Activated T-helper 1 cell treated with Interleukin-2 at 50 U/mL for 16 hours (primary cell): ENCODE data around the gene TMEM59.
"Not testable (repeated sequence)": the region's sequence is repeated elsewhere in the genome, so short reads cannot be mapped to it uniquely, and the experiment has no call there.

ENCODE experiments used
- DNase-seq: peaks from one replicate; pipeline ENCODE4 v3.0.0-alpha.2; 2020; ENCODE audit warnings: low read depth

Gene TMEM59

GRCh38 chr1:54052934-54053744, at the start of gene TMEM59, which contains the start of gene TCEANC2:
Gene TMEM59, minus strand, starts transcription at chr1:54053204. Its CDS starts 16 bp downstream, at chr1:54053188.
Gene TCEANC2, plus strand, starts transcription at chr1:54053608. Its CDS starts 815 bp downstream, at chr1:54054423.
- DNase-seq, result peak; percentile 95

GRCh38 chr1:54100500-54100899, 47.5 kb upstream of the TMEM59 start:
- DNase-seq, result no peak

- no peak for DNase-seq
These were observed 46.1 kb upstream of the TMEM59 start for GRCh38 chr1:54099061-54099610.

- no peak for DNase-seq
These were observed 43.9 kb upstream of the TMEM59 start for GRCh38 chr1:54096877-54097240.

- no peak for DNase-seq
These were observed 43.3 kb upstream of the TMEM59 start for GRCh38 chr1:54096227-54096876.

GRCh38 chr1:54095546-54096226, 42.7 kb upstream of the TMEM59 start:
- no peak for DNase-seq

- not testable (repeated sequence) for DNase-seq
These were observed 41.7 kb upstream of the TMEM59 start for GRCh38 chr1:54094730-54095105.

GRCh38 chr1:54094001-54094729, 41.2 kb upstream of the TMEM59 start:
- no peak for DNase-seq

GRCh38 chr1:54091666-54092065, 38.7 kb upstream of the TMEM59 start:
- DNase-seq, result no peak

- no peak for DNase-seq
These were observed 35.4 kb upstream of the TMEM59 start for GRCh38 chr1:54088385-54088784.

GRCh38 chr1:54086754-54087153, 33.8 kb upstream of the TMEM59 start:
- DNase-seq, result no peak

- no peak for DNase-seq
These were observed 31.8 kb upstream of the TMEM59 start for GRCh38 chr1:54084794-54085193.

GRCh38 chr1:54081306-54082270, 28.6 kb upstream of the TMEM59 start:
- DNase-seq, result peak; percentile 19

GRCh38 chr1:54080598-54081049, 27.6 kb upstream of the TMEM59 start:
- DNase-seq, result no peak

- DNase-seq, result no peak
These were observed 24.4 kb upstream of the TMEM59 start for GRCh38 chr1:54077359-54077758.

GRCh38 chr1:54070171-54070837, 17.3 kb upstream of the TMEM59 start:
- DNase-seq, result no peak

- DNase-seq, result no peak
These were observed 16.8 kb upstream of the TMEM59 start for GRCh38 chr1:54069791-54070170.

GRCh38 chr1:54064299-54064698, 11.3 kb upstream of the TMEM59 start:
- DNase-seq, result no peak

GRCh38 chr1:54054438-54054749, 1.4 kb upstream of the TMEM59 start:
- DNase-seq, result no peak

GRCh38 chr1:54053745-54054437, 887 bp upstream of the TMEM59 start:
- no peak for DNase-seq
